HCT116 (cell line): ENCODE results near the gene SEBOX. TPM values are rescaled to one million over a fixed set of nuclear protein-coding genes. Genes with fewer than 3 reads are reported as not detected.

ENCODE experiments used
- CTCF ChIP-seq, 3 experiments: fragments of 200-600 bp in 1 of 3; sonication (generic) in 1 of 3; IDR thresholded peaks in 2 of 3; conservative IDR thresholded peaks in 1 of 3; 2 replicates each; pipeline ENCODE4 v1.5.1; 2012 to 2017; ENCODE audit warnings: low read depth in 2 of 3, low read length in 2 of 3, antibody characterized with exemption in 1 of 3, borderline replicate concordance in 1 of 3, control low read depth in 1 of 3, mild to moderate bottlenecking in 1 of 3, mixed read lengths in 1 of 3, mixed run types in 1 of 3, moderate library complexity in 1 of 3; ENCODE audit not compliant: insufficient read depth in 1 of 3
- EGR1 ChIP-seq: IDR thresholded peaks from 2 replicates; pipeline ENCODE4 v1.6.1; 2012; ENCODE audit warnings: low read depth
- EZH2phosphoT487 ChIP-seq: fragments of 200-600 bp; IDR thresholded peaks from 2 replicates; pipeline ENCODE4 v1.6.1; 2018; ENCODE audit warnings: antibody characterized with exemption, borderline replicate concordance
- FOSL1 ChIP-seq: IDR thresholded peaks from 2 replicates; pipeline ENCODE4 v1.6.1; 2012; ENCODE audit warnings: low read depth
- MAX ChIP-seq: IDR thresholded peaks from 2 replicates; pipeline ENCODE4 v1.6.1; 2012
- RAD21 ChIP-seq: IDR thresholded peaks from 2 replicates; pipeline ENCODE4 v1.6.1; 2012; ENCODE audit warnings: low read depth, mild to moderate bottlenecking
- REST ChIP-seq: IDR thresholded peaks from 2 replicates; pipeline ENCODE4 v1.6.1; 2012; ENCODE audit warnings: low read depth
- SP1 ChIP-seq: IDR thresholded peaks from 2 replicates; pipeline ENCODE4 v1.6.1; 2012; ENCODE audit warnings: low read depth
- SRF ChIP-seq: IDR thresholded peaks from 2 replicates; pipeline ENCODE4 v1.6.1; 2012; ENCODE audit warnings: low read depth
- YY1 ChIP-seq: IDR thresholded peaks from 2 replicates; pipeline ENCODE4 v1.6.1; 2011; ENCODE audit warnings: low read length, low read depth, moderate library complexity, mild to moderate bottlenecking; ENCODE audit not compliant: insufficient replicate concordance; ENCODE audit errors: extremely low read depth
- total RNA-seq: library from RNA; stranded (reverse); gene quantifications from one replicate; pipeline ENCODE4 v1.2.1, GENCODE V29; 2021; ENCODE audit not compliant: unreplicated experiment

Gene SEBOX
- total RNA-seq, 1 experiment from 2014 or later = not detected

- no peak for TF ChIP-seq REST
- peak; percentile 78 for TF ChIP-seq SP1
- peak; percentile 72 for TF ChIP-seq MAX
- TF ChIP-seq YY1 = peak; percentile 85
- no peak for TF ChIP-seq FOSL1
- no peak; the same call in 1 of the 2 replicates for TF ChIP-seq SRF
- no peak for TF ChIP-seq EZH2phosphoT487
- no peak for TF ChIP-seq CTCF (IDR thresholded peaks at IDR 0.05 in 2 of 3, conservative IDR thresholded peaks at IDR 0.05 in 1 of 3; ENCODE audit: borderline replicate concordance in 1 of 3, insufficient read depth in 1 of 3, low read depth in 2 of 3, low read length in 2 of 3)
- no peak for TF ChIP-seq RAD21
- TF ChIP-seq EGR1 = peak; percentile 94
These were observed 29.6 kb downstream of the SEBOX start, which contains the start of the genes IFT20 and TNFAIP1 (continued) for GRCh38 chr17:28335201-28335958.
